Stimulated activated CD4-positive, alpha-beta T cell treated with anti-CD3 and anti-CD28 coated beads, Interleukin-15, amount 100 ng/mL, for 24 hours (primary cell): ENCODE results near the gene SDS.

ENCODE experiments used
- DNase-seq: peaks from one replicate; pipeline ENCODE4 v3.0.0-alpha.2; 2020

SDS gene

GRCh38 chr12:113398346-113399290 is 5.1 kb downstream of the SDS start:
- DNase-seq: no peak

- no peak for DNase-seq
Measured at GRCh38 chr12:113397497-113398197, 6.0 kb downstream of the SDS start.

DNA sequence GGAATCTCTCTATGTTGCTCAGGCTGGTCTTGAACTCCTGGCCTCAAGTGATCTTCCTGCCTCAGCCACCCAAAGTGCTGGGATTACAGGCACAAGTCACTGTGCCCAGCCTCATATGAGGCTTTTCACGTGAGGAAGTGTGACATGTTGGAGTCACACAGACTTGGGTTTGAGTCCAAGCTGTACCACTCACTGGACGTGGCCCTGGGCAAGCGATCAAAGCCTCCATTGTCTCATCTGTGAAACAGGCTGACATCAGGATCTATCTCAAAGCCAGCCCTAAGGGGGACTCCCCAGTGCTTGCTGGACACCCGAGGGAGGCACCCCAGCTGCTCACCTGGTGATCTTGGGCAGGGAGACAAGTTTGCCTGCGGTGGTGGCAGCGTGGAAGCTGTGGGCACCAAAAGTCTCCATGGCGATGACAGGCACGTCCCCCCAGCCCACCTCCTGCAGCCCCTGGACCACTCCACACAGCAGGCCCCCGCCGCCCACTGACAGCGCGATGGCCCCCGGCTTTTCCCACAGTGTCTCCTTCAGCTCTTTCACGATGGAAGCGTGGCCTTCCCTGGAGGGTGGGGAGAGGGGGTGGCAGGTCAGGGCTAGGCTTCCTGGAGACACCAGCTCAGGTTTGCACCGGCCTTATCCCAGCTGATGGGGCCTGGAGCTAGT is 6.7 kb downstream of the SDS start:
- DNase-seq: no peak

- no peak for DNase-seq
Measured at GRCh38 chr12:113396200-113396599, 7.5 kb downstream of the SDS start.

DNA sequence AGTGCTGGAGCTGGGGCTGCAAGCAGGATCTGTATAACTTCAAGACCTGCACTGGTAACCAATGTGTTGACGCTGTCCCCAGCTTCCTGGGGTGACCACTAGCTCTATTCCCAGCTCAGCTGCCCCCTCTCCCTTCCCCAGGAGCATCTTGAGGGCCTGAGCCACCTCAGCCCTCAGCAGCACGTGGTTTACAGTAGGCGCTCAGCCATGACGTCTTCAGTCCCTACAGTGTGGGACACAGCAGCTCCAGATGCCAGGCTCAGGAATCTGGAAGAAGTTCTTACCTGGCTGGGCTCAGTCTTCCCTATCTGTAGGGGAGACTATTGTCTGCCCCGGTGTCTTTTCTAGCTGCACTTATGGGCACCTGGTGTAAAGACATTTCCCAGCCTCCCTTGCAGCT is 8.6 kb downstream of the SDS start:
- DNase-seq: no peak

DNA sequence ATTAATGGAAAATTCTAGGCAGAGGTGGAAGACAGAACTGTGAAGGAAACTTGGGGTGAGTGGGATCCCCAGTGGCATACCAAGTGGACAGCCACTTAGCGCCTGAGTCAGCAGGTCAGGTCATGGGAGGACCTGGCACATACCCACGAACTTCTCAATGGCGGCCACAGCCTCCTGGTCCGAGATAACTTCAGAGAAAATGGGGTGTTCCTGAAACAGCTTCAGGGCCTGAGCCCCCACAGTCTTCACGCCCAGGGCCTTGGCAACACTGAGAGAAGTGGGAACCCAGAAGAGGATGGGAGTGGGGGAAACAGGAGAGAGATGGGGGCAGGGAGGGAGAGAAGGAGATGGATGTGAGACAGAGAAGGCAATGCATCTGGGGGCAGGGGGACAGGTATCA is 9.9 kb downstream of the SDS start:
- no peak for DNase-seq

DNA sequence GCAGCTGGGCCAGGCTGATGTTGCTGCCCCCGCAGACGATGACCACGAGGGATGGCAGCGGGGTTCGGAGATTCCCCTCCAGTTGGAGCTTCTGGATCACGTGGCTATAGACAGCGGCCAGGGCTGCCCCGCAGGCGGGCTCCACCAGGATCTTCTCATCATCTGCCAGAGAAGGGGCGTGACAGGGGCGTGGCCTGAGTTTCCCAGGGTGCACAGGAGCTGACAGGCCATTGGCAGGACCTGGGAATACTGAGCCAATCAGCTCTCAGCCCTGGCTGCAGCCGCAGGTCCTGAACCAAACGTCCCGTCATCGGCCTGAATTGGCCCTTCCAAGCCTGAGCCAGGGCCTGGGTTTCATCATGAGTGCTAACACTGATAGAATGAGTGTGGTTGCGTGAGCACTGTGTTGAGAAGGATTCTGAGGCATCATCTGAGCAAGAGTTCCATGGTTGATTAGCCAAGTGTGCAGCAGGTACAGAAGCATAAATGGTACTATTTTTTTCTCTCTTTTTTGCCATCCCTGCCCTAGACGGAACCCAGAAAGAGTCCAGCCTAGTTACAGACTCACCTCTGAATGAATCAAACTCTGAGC is 10.6 kb downstream of the SDS start:
- DNase-seq: no peak

- DNase-seq: no peak
Measured at GRCh38 chr12:113392520-113392919, 11.2 kb downstream of the SDS start.

GRCh38 chr12:113391650-113392337 is 11.9 kb downstream of the SDS start:
- DNase-seq: no peak

- no peak for DNase-seq
Measured at GRCh38 chr12:113391145-113391544, 12.5 kb downstream of the SDS start.

DNA sequence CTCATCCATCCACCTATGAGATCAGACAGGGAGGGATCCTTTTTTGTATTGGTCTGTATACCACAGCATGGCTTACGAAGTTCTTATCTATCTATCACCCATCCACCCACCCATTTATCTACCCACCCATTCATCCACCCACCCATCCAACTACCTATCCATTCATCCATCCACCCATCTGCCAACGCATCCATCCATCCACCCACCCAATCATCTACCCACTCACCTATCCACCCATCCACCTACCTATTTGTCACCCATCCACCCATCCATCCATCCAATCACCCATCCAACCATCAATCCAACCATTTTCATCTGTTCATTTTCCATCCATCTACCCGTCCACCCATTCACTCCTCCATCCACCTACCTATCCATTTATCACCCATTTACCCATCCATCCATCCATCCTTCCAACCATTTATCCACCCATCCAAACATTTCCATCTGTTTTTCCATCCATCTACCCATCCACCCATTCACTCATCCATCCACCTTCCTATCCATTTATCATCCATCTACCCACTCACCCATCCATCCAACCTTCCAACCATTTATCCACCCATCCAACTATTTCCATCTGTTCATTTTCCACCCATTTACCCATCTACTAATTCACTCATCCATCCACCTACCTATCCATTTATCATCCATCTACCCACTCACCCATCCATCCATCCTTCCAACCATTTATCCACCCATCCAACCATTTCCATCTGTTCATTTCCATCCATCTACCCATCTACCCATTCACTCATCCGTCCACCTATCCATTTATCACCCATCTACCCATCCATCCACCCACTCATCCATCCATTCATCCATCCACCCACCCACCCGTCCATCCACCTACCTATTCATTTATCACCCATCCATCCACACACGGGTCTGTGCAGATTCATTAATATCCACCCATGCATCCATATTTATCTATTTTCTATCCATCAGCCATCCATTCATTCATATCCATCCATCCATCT is 13.3 kb downstream of the SDS start:
- DNase-seq: no peak

GRCh38 chr12:113388351-113388750 is 15.3 kb downstream of the SDS start:
- DNase-seq: no peak

DNA sequence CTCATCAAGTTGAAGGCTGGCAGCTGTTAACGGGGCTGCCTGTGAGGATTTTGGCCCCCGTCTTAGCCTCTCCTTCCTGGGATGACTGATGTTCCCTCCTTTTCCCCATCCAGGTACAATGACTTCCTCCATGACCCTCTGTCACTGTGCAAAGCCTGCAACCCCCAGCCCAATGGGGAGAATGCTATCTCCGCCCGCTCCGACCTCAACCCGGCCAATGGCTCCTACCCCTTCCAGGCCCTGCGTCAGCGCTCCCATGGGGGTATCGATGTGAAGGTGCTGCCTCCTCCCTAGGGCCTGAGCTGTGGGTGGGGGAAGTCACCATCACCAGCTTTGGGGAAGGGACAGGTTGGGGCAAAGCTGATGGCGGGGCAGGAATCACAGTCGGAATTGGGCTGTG is 16.1 kb downstream of the SDS start:
- no peak for DNase-seq

- DNase-seq: no peak
Measured at GRCh38 chr12:113386866-113387566, 16.7 kb downstream of the SDS start.

GRCh38 chr12:113385282-113385882 is 18.3 kb downstream of the SDS start:
- DNase-seq: no peak

DNA sequence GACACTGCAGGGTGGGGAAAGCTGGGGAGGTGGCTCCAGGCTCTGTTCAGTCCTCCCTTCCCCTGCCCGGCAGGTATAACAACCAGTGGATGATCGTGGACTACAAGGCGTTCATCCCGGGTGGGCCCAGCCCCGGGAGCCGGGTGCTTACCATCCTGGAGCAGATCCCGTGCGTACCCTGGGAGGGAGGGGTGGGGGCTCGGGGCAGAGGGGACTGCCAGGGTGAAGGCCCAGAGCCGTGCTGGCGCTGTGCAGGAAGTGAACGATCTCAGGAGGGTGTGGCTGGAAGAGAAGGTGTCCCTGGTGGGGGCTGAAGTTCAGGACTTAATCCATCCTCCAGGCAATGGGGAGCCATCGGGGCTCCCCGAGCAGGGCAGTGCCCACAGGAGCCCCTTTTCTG is 18.9 kb downstream of the SDS start:
- DNase-seq: no peak

DNA sequence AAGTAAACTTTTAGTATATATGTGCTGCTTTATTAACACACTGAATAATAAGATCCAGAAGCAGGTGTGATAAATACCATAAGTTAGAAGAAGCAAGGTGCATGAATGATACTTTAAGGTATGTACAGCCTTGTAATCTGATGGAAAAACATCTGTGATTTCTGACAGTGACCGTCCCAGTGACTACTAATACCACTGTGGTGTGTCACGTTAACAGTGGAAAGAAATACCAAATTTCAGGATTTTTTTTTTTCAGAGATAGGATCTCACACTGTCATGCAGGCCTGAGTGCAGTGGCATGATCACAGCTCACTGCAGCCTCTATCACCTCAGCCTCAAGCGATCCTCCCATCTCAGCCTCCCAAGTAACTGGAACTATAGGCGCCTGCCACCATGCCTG is 21.5 kb downstream of the SDS start:
- DNase-seq: no peak

- DNase-seq: no peak
Measured at GRCh38 chr12:113381220-113381619, 22.5 kb downstream of the SDS start.

- no peak for DNase-seq
Measured at GRCh38 chr12:113378291-113378690, 25.4 kb downstream of the SDS start.

DNA sequence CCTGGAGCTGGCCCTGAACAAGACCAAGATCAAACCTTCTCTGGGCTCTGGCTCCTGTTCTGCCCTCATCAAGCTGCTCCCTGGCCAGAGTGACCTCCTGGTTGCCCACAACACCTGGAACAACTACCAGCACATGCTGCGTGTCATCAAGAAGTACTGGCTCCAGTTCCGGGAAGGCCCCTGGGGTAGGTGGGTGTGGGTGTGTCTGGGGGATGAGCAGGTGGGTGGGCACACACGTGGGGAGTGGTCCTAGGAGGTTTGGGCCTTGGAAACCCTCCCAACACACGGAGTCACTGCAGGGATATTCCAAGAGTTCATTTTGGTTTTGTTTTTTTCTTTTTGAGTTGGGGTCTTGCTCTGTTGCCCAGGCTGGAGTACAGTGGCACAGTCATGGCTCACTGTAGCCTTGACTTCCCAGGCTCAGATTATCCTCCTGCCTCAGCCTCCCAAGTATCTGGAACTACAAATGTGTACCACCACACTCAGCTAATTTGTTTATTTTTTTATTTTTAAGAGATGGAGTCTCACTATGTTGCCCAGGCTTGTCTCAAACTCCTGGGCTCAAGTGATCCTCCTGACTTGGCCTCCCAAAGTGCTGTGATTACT is 28.8 kb downstream of the SDS start:
- DNase-seq: no peak
